B cell (primary cell): ENCODE data around the gene MAN2B1. TPM values are rescaled to one million over a fixed set of nuclear protein-coding genes. Genes with fewer than 3 reads are reported as not detected.

Source experiments
- ATAC-seq: fragments of 200-7000 bp; cut with Tn5 transposase; one replicate; pipeline ENCODE4 v1.10.0; 2021; ENCODE audit warnings: low read depth, mild to moderate bottlenecking, moderate number of reproducible peaks, moderate library complexity
- CTCF ChIA-PET: fragments of 350-600 bp; sonication (Branson Sonifier 250); formaldehyde crosslinking; loops from one replicate; lab custom pipeline; 2021; ENCODE audit warnings: antibody characterized with exemption, inconsistent platforms; lab: Charles Lee
- POLR2A ChIA-PET: fragments of 350-600 bp; sonication (Branson Sonifier 250); formaldehyde crosslinking; loops from one replicate; lab custom pipeline; 2021; ENCODE audit warnings: antibody characterized with exemption; lab: Charles Lee
- DNase-seq: peaks from one replicate; pipeline ENCODE4 v3.0.0; 2013
- H2AFZ ChIP-seq: 2 replicates; pipeline ENCODE4 v1.6.1; 2012; ENCODE audit warnings: mild to moderate bottlenecking, low read depth, low read length; ENCODE audit not compliant: insufficient read depth, poor library complexity, severe bottlenecking
- H3K27ac ChIP-seq, 2 donors: 1 replicate in 1 of 2; 2 replicates in 1 of 2; pipeline ENCODE4 v1.5.1; 2012 to 2013; ENCODE audit warnings: low read length in 2 of 2, mild to moderate bottlenecking in 2 of 2, moderate library complexity in 1 of 2
- H3K27me3 ChIP-seq, 4 experiments: fragments of 200-600 bp in 1 of 4; sonication (generic) in 1 of 4; replicated peaks in 1 of 4; 1 replicate in 2 of 4; 2 replicates in 2 of 4; pipeline versions ENCODE4 v1.6.1 to v1.7.0; 2013 to 2016; ENCODE audit warnings: low read length in 3 of 4, mild to moderate bottlenecking in 2 of 4, mixed read lengths in 1 of 4, moderate library complexity in 1 of 4; ENCODE audit not compliant: insufficient read depth in 4 of 4, control insufficient read depth in 3 of 4; ENCODE audit errors: control extremely low read depth in 1 of 4
- H3K36me3 ChIP-seq, 2 experiments: replicated peaks in 1 of 2; 1 replicate in 1 of 2; 2 replicates in 1 of 2; pipeline versions ENCODE4 v1.6.1 to v1.7.1; 2013; ENCODE audit warnings: low read length in 1 of 2; ENCODE audit not compliant: insufficient read depth in 2 of 2, control insufficient read depth in 1 of 2; ENCODE audit errors: control extremely low read depth in 1 of 2, extremely low read depth in 1 of 2
- H3K4me1 ChIP-seq, 2 donors: fragments of 200-600 bp in 1 of 2; sonication (generic) in 1 of 2; 1 replicate in 1 of 2; 2 replicates in 1 of 2; pipeline versions ENCODE4 v1.5.1 to v1.6.1; 2013 to 2017; ENCODE audit warnings: low read length in 2 of 2; ENCODE audit not compliant: control insufficient read depth in 2 of 2, insufficient read depth in 2 of 2
- H3K4me2 ChIP-seq: replicated peaks from 2 replicates; pipeline ENCODE3; 2012; ENCODE audit warnings: mild to moderate bottlenecking, low read depth, low read length; ENCODE audit not compliant: poor library complexity, severe bottlenecking
- H3K4me3 ChIP-seq, 5 experiments: fragments of 200-600 bp in 1 of 5; sonication (generic) in 1 of 5; 1 replicate in 3 of 5; 2 replicates in 2 of 5; pipeline versions ENCODE4 v1.5.1 to v1.7.0; 2011 to 2016; ENCODE audit warnings: low read length in 4 of 5, mild to moderate bottlenecking in 4 of 5, low read depth in 2 of 5, control low read depth in 1 of 5, moderate library complexity in 1 of 5; ENCODE audit not compliant: insufficient read depth in 1 of 5; ENCODE audit errors: control extremely low read depth in 1 of 5, extremely low read depth in 1 of 5
- H3K79me2 ChIP-seq: fragments of 200-600 bp; sonication (generic); one replicate; pipeline ENCODE4 v1.6.0; 2016; ENCODE audit warnings: low read length; ENCODE audit not compliant: control insufficient read depth, insufficient read depth
- H3K9ac ChIP-seq: fragments of 200-600 bp; sonication (generic); 2 replicates; pipeline ENCODE4 v1.6.1; 2017; ENCODE audit warnings: mild to moderate bottlenecking, low read length, moderate library complexity
- H3K9me3 ChIP-seq, 3 donors: one replicate each; pipeline versions ENCODE4 v1.6.1 to v1.7.1; 2013; ENCODE audit warnings: low read length in 2 of 3; ENCODE audit not compliant: control insufficient read depth in 2 of 3, insufficient read depth in 1 of 3; ENCODE audit errors: control extremely low read depth in 1 of 3
- H4K20me1 ChIP-seq: 2 replicates; pipeline ENCODE4 v1.6.0; 2012; ENCODE audit warnings: mild to moderate bottlenecking, low read length; ENCODE audit not compliant: insufficient read depth, control insufficient read depth, poor library complexity, severe bottlenecking
- H3K27ac Mint-ChIP-seq: one replicate; pipeline ENCODE4 v1.8.0; 2021; ENCODE audit warnings: mixed read lengths
- H3K27me3 Mint-ChIP-seq: one replicate; pipeline ENCODE4 v1.8.0; 2021; ENCODE audit warnings: mixed read lengths
- H3K4me1 Mint-ChIP-seq: one replicate; pipeline ENCODE4 v1.8.0; 2021; ENCODE audit warnings: mixed read lengths
- H3K4me3 Mint-ChIP-seq: one replicate; pipeline ENCODE4 v1.8.0; 2021; ENCODE audit warnings: mixed read lengths
- H3K9me3 Mint-ChIP-seq: one replicate; pipeline ENCODE4 v1.8.0; 2022; ENCODE audit warnings: mixed read lengths; ENCODE audit not compliant: insufficient read depth
- EZH2 ChIP-seq: IDR thresholded peaks from 2 replicates; pipeline ENCODE4 v1.6.1; 2012; ENCODE audit warnings: borderline replicate concordance, low read depth, mild to moderate bottlenecking, moderate library complexity, low read length; ENCODE audit not compliant: insufficient read depth, poor library complexity, severe bottlenecking
- WGBS: methylation state at CpG from one replicate; pipeline ENCODE4 v1.1.5; 2013; ENCODE audit warnings: missing lambda C conversion rate; ENCODE audit not compliant: insufficient coverage; 5-methylcytosine and 5-hydroxymethylcytosine counted together
- intact Hi-C: fragments of 100-400 bp; cut with micrococcal nuclease; formaldehyde crosslinking; loops from one replicate; pipeline ENCODE4 v1.10.0; 2022
- polyA plus RNA-seq: library from polyadenylated mRNA; depleted of rRNA; stranded (reverse); fragments of >200 nt; gene quantifications from 2 replicates; pipeline ENCODE4 v1.2.3, GENCODE V29; 2012
- total RNA-seq, 2 donors: library from RNA; stranded (reverse); fragments of 120-200 nt in 1 of 2; gene quantifications; 1 replicate in 1 of 2; 2 replicates in 1 of 2; pipeline versions ENCODE4 v1.2.3 to v1.2.4, GENCODE V29; 2013 to 2022
- TF ChIP-seq, protein P1 (sequence below): fragments of 200-600 bp; IDR thresholded peaks from one replicate; pipeline ENCODE4 v1.8.0; 2022; ENCODE audit warnings: antibody characterized with exemption, mild to moderate bottlenecking

MAN2B1 gene
- total and polyA plus RNA-seq, 2 donors (not counting 1 experiment from before 2014, with no cell fraction given): 183 to 256 TPM

DNA sequence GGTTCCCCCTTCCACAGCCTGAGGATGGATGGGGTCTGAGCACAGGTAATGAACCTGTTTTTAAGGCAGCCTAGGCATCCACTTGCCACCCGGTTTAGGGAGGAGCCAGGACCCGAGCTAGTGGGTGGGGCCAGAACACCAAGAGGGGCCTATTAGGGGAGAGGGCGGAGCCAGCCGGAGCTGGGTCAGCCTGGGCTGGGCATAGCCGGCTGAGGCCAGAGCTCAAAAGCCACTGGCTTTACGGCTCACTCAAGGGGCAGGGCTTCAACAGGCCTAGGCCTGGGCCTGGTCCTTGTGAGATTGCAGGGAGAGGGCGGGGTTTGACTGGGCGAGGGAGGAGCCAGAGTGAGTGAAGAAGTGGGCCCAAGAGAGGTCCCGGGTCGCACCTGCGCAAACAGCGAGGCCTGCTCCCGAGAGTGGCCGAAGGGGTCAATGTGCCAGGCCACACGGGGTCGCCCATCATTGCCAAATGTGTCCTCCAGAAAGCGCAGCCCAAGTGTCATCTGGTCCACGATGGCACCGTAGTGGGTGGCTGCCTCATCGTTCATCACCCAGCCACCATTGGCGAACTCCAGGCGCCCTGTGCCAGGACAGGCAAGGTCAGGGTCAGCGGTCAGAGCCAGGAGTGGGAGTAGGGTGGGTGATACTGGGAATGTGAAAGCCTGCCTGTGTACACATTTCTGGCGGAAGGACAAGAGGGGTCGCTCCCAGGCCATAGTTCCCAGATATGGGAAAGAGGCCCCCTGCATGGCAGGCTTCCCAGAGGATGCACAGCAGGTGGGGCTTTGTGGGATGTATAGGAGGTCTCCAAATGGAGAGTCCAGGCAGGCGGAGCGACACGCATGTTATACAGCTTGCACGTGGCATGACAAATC lies 1.9 kb downstream of the MAN2B1 start:
- Mint-ChIP-seq H3K9me3 (no peaks in the 10 kb centered on the region), H3K27ac (peak overlapping the region; percentile 97), H3K4me3 (peak overlapping the region; percentile 98), H3K27me3 (no peaks in the 10 kb centered on the region), H3K4me1 (peaks cover 60% of the 10 kb centered on the region)
- TF ChIP-seq, protein P1, sequence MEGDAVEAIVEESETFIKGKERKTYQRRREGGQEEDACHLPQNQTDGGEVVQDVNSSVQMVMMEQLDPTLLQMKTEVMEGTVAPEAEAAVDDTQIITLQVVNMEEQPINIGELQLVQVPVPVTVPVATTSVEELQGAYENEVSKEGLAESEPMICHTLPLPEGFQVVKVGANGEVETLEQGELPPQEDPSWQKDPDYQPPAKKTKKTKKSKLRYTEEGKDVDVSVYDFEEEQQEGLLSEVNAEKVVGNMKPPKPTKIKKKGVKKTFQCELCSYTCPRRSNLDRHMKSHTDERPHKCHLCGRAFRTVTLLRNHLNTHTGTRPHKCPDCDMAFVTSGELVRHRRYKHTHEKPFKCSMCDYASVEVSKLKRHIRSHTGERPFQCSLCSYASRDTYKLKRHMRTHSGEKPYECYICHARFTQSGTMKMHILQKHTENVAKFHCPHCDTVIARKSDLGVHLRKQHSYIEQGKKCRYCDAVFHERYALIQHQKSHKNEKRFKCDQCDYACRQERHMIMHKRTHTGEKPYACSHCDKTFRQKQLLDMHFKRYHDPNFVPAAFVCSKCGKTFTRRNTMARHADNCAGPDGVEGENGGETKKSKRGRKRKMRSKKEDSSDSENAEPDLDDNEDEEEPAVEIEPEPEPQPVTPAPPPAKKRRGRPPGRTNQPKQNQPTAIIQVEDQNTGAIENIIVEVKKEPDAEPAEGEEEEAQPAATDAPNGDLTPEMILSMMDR: no peak
- no peak for TF ChIP-seq EZH2
- H3K4me2 ChIP-seq: peak overlapping the region; percentile 88
- H3K9me3 ChIP-seq: no peaks in the 10 kb centered on the region
- 82% methylated on average over 29 of the region's 29 CpGs for WGBS
- H2AFZ ChIP-seq: no peak overlapping the region
- peak overlapping the region; percentile 95 to 99 for H3K27ac ChIP-seq
- intact Hi-C loops: loop anchor here (1.0 to 5.0 kb wide), 5 partner anchors 24 to 222 kb away; partner anchors contain the start of genes FBXW9, TNPO2 and ZNF443
- ChIA-PET POLR2A (interaction anchor here (0.5 to 3.7 kb wide), 7 partner anchors 16 to 1959 kb away, joined by 3 to 16 read pairs (median 6); partner anchors contain the start of genes ZNF490, ZNF564, ZNF791 and ZNF799), CTCF (interaction anchor here (0.7 to 3.2 kb wide), 5 partner anchors 9 to 101 kb away, joined by 3 to 14 read pairs (median 3); partner anchors contain the start of gene DHPS)
- peaks cover 29 to 48% of the 10 kb centered on the region in 2 donors for H3K4me1 ChIP-seq
- no peak overlapping the region for H3K9ac ChIP-seq
- DNase-seq (no peak), ATAC-seq (no peak)
- peaks cover 37% of the 10 kb centered on the region for H4K20me1 ChIP-seq
- H3K79me2 ChIP-seq: peaks cover 91% of the 10 kb centered on the region
- peak overlapping the region in 1 of 5 experiments; percentile 93 for H3K4me3 ChIP-seq
- peaks cover 4 to 54% of the 10 kb centered on the region in 2 experiments for H3K36me3 ChIP-seq
- H3K27me3 ChIP-seq: no peaks in the 10 kb centered on the region
